Esophagus muscularis mucosa (tissue), 4 donors: ENCODE data around the gene DCAF6. TPM values are rescaled to one million over a fixed set of nuclear protein-coding genes. Genes with fewer than 3 reads are reported as not detected.

ENCODE experiments used
- DNase-seq: peaks from one replicate; pipeline ENCODE4 v3.0.0-alpha.2; 2017; ENCODE audit errors: extremely low spot score
- H3K27ac ChIP-seq, 4 donors: fragments of 200-600 bp; sonication (generic); replicated peaks in 1 of 4; 1 replicate in 3 of 4; 2 replicates in 1 of 4; pipeline ENCODE4 v1.5.1; 2016 to 2019; ENCODE audit warnings: mild to moderate bottlenecking in 1 of 4
- H3K27me3 ChIP-seq, 4 donors: fragments of 200-600 bp; sonication (generic); one replicate each; pipeline versions ENCODE4 v1.5.1 to v1.6.0; 2016 to 2019
- H3K36me3 ChIP-seq, 4 donors: fragments of 200-600 bp; sonication (generic); one replicate each; pipeline ENCODE4 v1.5.1; 2016 to 2019
- H3K4me1 ChIP-seq, 4 donors: fragments of 200-600 bp; sonication (generic); one replicate each; pipeline ENCODE4 v1.5.1; 2016 to 2019
- H3K4me3 ChIP-seq, 4 donors: fragments of 200-600 bp; sonication (generic); 1 replicate in 2 of 4; 2 replicates in 2 of 4; pipeline ENCODE4 v1.5.1; 2016 to 2019; ENCODE audit warnings: mild to moderate bottlenecking in 4 of 4, moderate library complexity in 1 of 4
- H3K9me3 ChIP-seq, 4 donors: fragments of 200-600 bp; sonication (generic); 1 replicate in 3 of 4; 2 replicates in 1 of 4; pipeline ENCODE4 v1.5.1; 2016 to 2019
- CTCF ChIP-seq, 3 experiments: fragments of 200-600 bp in 2 of 3; fragments of 450-650 bp in 1 of 3; sonication (generic) in 2 of 3; IDR thresholded peaks; one replicate each; pipeline ENCODE4 v1.5.1; 2017 to 2019; ENCODE audit warnings: antibody characterized with exemption in 3 of 3, mild to moderate bottlenecking in 2 of 3, moderate library complexity in 1 of 3
- EP300 ChIP-seq: sonication (generic); formaldehyde crosslinking; IDR thresholded peaks from one replicate; pipeline ENCODE4 v1.6.1; 2017; ENCODE audit warnings: antibody characterized with exemption
- POLR2A ChIP-seq: fragments of 450-650 bp; IDR thresholded peaks from one replicate; pipeline ENCODE4 v1.6.1; 2017; ENCODE audit warnings: antibody characterized with exemption, moderate library complexity, mild to moderate bottlenecking, low read depth
- POLR2AphosphoS5 ChIP-seq, 2 donors: sonication (generic); formaldehyde crosslinking; IDR thresholded peaks; one replicate each; pipeline ENCODE4 v1.6.1; 2017; ENCODE audit warnings: antibody characterized with exemption in 2 of 2
- WGBS: methylation state at CpG from one replicate; pipeline ENCODE4 v1.1.5; 2018; 5-methylcytosine and 5-hydroxymethylcytosine counted together
- intact Hi-C: fragments of 100-400 bp; cut with DNase I; formaldehyde crosslinking; loops from one replicate; pipeline ENCODE4 v1.15.1; 2023
- total RNA-seq, 4 donors: library from RNA; depleted of rRNA; stranded (reverse); fragments of >200 nt; gene quantifications; one replicate each; pipeline versions ENCODE4 v1.1.0 to v1.2.1, GENCODE V29; 2016

Gene DCAF6
- total RNA-seq, 4 donors from 2014 or later: 80.4 to 110 (median 93.9) TPM

- Histone ChIP-seq H3K9me3 (no peaks in the 10 kb centered on the region), H3K4me3 (no peak overlapping the region), H3K36me3 (peaks cover 0 to 18% (median 3%) of the 10 kb centered on the region in 4 donors), H3K27me3 (no peaks in the 10 kb centered on the region), H3K4me1 (peaks cover 0 to 15% (median 3%) of the 10 kb centered on the region in 4 donors), H3K27ac (no peak overlapping the region)
- intact Hi-C loops: no loop called here
- DNase-seq: no peak
- TF ChIP-seq POLR2AphosphoS5 (IDR thresholded peaks at IDR 0.05): no peak
- TF ChIP-seq EP300: no peak
- no peak for TF ChIP-seq POLR2A
- TF ChIP-seq CTCF (IDR thresholded peaks at IDR 0.05): no peak
- 99% methylated on average over 9 of the region's 9 CpGs for WGBS
These were observed 45.5 kb downstream of the DCAF6 start for GRCh38 chr1:167981933-167982332.

GRCh38 chr1:167983797-167984420, 47.4 kb downstream of the DCAF6 start:
- TF ChIP-seq CTCF (IDR thresholded peaks at IDR 0.05) (no peak), POLR2A (no peak), POLR2AphosphoS5 (IDR thresholded peaks at IDR 0.05) (no peak), EP300 (no peak)
- no peak overlapping the region for H3K27ac ChIP-seq
- 90% methylated on average over 2 of the region's 2 CpGs for WGBS
- H3K4me3 ChIP-seq: no peak overlapping the region
- H3K9me3 ChIP-seq: no peaks in the 10 kb centered on the region
- intact Hi-C loops: no loop called here
- H3K27me3 ChIP-seq: no peaks in the 10 kb centered on the region
- peaks cover 0 to 10% (median 2%) of the 10 kb centered on the region in 4 donors for H3K36me3 ChIP-seq
- H3K4me1 ChIP-seq: peaks cover 0 to 15% (median 3%) of the 10 kb centered on the region in 4 donors
- no peak for DNase-seq

- no peaks in the 10 kb centered on the region for H3K27me3 ChIP-seq
- intact Hi-C loops: no loop called here
- peaks cover 0 to 5% (median 2%) of the 10 kb centered on the region in 4 donors for H3K36me3 ChIP-seq
- no peak overlapping the region for H3K27ac ChIP-seq
- TF ChIP-seq CTCF (IDR thresholded peaks at IDR 0.05) (no peak), POLR2AphosphoS5 (IDR thresholded peaks at IDR 0.05) (no peak), EP300 (no peak), POLR2A (no peak)
- no peaks in the 10 kb centered on the region for H3K9me3 ChIP-seq
- DNase-seq: no peak
- no peak overlapping the region for H3K4me3 ChIP-seq
- H3K4me1 ChIP-seq: peaks cover 0 to 15% (median 3%) of the 10 kb centered on the region in 4 donors
- WGBS: 88% methylated on average over 8 of the region's 8 CpGs
These were observed 48.5 kb downstream of the DCAF6 start for GRCh38 chr1:167984886-167985489.

GRCh38 chr1:167987174-167987573, 50.7 kb downstream of the DCAF6 start:
- H3K36me3 ChIP-seq: peaks cover 9 to 12% (median 10%) of the 10 kb centered on the region in 4 donors
- peaks cover 0 to 15% (median 3%) of the 10 kb centered on the region in 4 donors for H3K4me1 ChIP-seq
- no peak overlapping the region for H3K4me3 ChIP-seq
- TF ChIP-seq EP300 (no peak), CTCF (IDR thresholded peaks at IDR 0.05) (no peak), POLR2A (no peak), POLR2AphosphoS5 (IDR thresholded peaks at IDR 0.05) (no peak)
- H3K27me3 ChIP-seq: no peaks in the 10 kb centered on the region
- no peaks in the 10 kb centered on the region for H3K9me3 ChIP-seq
- H3K27ac ChIP-seq: no peak overlapping the region
- no peak for DNase-seq
- intact Hi-C loops: no loop called here
- 89% methylated on average over 3 of the region's 3 CpGs for WGBS
